Measurements from ENCODE around the gene LY6G5C. TPM values are rescaled to one million over a fixed set of nuclear protein-coding genes. Genes with fewer than 3 reads are reported as not detected.

The LY6G5C gene
- total RNA-seq, 1 experiment from 2014 or later, result 1.7 TPM

GRCh38 chr6:31691078-31691463 lies 10.2 kb upstream of the LY6G5C start:
- 0 out of 2 replicates have a peak overlapping the region, but pooled peaks have one; percentile 23 for H3K27ac ChIP-seq (ENCODE audit: low read depth, low read length)
- intact Hi-C loops (cut with micrococcal nuclease), result no loop called here
- peak overlapping the region; percentile 47 for H3K4me2 ChIP-seq (ENCODE audit: low read length)
- DNase-seq (ENCODE audit: low read depth, low spot score), result no peak
- no peaks in the 10 kb centered on the region for H4K20me1 ChIP-seq (ENCODE audit: insufficient read depth)
- TF ChIP-seq JUND (IDR thresholded peaks at IDR 0.05) (no peak), POLR2A (IDR thresholded peaks at IDR 0.05; ENCODE audit: borderline replicate concordance, extremely low read depth, insufficient read depth, insufficient read length) (no peak), FOSL1 (IDR thresholded peaks at IDR 0.05; ENCODE audit: low read depth) (no peak), RAD21 (IDR thresholded peaks at IDR 0.05; ENCODE audit: low read depth) (no peak), ZBTB33 (IDR thresholded peaks at IDR 0.05; ENCODE audit: extremely low read depth, insufficient replicate concordance, low read length) (no peak), EZH2 (IDR thresholded peaks at IDR 0.05) (no peak), ELF1 (IDR thresholded peaks at IDR 0.05; ENCODE audit: borderline replicate concordance, low read depth) (no peak), REST (IDR thresholded peaks at IDR 0.05; ENCODE audit: low read depth) (no peak), MAX (IDR thresholded peaks at IDR 0.05) (no peak), ATF3 (IDR thresholded peaks at IDR 0.05) (no peak), CTCF (IDR thresholded peaks at IDR 0.05 in 2 of 3, conservative IDR thresholded peaks at IDR 0.05 in 1 of 3; ENCODE audit: borderline replicate concordance in 1 of 3, insufficient read depth in 1 of 3, low read depth in 2 of 3, low read length in 2 of 3) (no peak), TCF7L2 (IDR thresholded peaks at IDR 0.05; ENCODE audit: borderline replicate concordance, extremely low read depth, insufficient read depth, insufficient read length) (no peak), SP1 (IDR thresholded peaks at IDR 0.05; ENCODE audit: low read depth) (no peak), EGR1 (IDR thresholded peaks at IDR 0.05; ENCODE audit: low read depth) (no peak)
- no peak overlapping the region for H3K4me3 ChIP-seq (replicated peaks in 1 of 2; ENCODE audit: low read depth in 1 of 2, low read length in 2 of 2)
- peaks cover 13 to 25% of the 10 kb centered on the region in 2 experiments; a peak in 2 of 4 replicates for H3K36me3 ChIP-seq (ENCODE audit: control insufficient read depth in 1 of 2, insufficient read depth in 2 of 2, low read length in 2 of 2)
- CTCF ChIA-PET, result interaction anchor here (0.7 to 1.1 kb wide), 2 partner anchors 39 to 172 kb away, joined by 3 read pairs; partner anchors contain the start of gene NEU1
- no peaks in the 10 kb centered on the region for H3K9me3 ChIP-seq (ENCODE audit: control insufficient read depth in 1 of 2, insufficient read depth in 1 of 2, low read depth in 1 of 2, low read length in 2 of 2)
- H3K79me2 ChIP-seq (ENCODE audit: insufficient read depth, low read length), result no peaks in the 10 kb centered on the region
- H3K27me3 ChIP-seq (ENCODE audit: insufficient read depth, low read length), result no peaks in the 10 kb centered on the region
- H2AFZ ChIP-seq (ENCODE audit: low read depth, low read length, poor library complexity, severe bottlenecking), result no peak overlapping the region
- no peak for ATAC-seq
- RAD21 ChIA-PET (ENCODE audit: low non-redundant PET in 1 of 2, low total read pairs in 2 of 2, uncharacterized antibody in 2 of 2, unreplicated experiment in 2 of 2), result no interaction called here
- no peaks in the 10 kb centered on the region for H3K9me2 ChIP-seq (ENCODE audit: insufficient read depth)
- POLR2A ChIA-PET, result interaction anchor here (0.5 to 1.4 kb wide), 3 partner anchors 12 to 144 kb away, joined by 3 to 5 read pairs (median 3); partner anchors contain the start of genes ABHD16A, HSPA1B and NFKBIL1
- BruUV-seq (replicated peaks), result no TSS peak
- peak overlapping the region; percentile 30; the same call in 1 of the 2 replicates for H3K9ac ChIP-seq (ENCODE audit: low read length)
- peaks cover 11 to 16% of the 10 kb centered on the region in 2 experiments for H3K4me1 ChIP-seq (ENCODE audit: control insufficient read depth in 1 of 2, insufficient read depth in 2 of 2, low read length in 2 of 2)
